ENCODE results near the gene HES7. TPM values are rescaled to one million over a fixed set of nuclear protein-coding genes. Genes with fewer than 3 reads are reported as not detected.

Gene HES7
- total RNA-seq, 1 donor from 2014 or later = 0.46 TPM

DNA sequence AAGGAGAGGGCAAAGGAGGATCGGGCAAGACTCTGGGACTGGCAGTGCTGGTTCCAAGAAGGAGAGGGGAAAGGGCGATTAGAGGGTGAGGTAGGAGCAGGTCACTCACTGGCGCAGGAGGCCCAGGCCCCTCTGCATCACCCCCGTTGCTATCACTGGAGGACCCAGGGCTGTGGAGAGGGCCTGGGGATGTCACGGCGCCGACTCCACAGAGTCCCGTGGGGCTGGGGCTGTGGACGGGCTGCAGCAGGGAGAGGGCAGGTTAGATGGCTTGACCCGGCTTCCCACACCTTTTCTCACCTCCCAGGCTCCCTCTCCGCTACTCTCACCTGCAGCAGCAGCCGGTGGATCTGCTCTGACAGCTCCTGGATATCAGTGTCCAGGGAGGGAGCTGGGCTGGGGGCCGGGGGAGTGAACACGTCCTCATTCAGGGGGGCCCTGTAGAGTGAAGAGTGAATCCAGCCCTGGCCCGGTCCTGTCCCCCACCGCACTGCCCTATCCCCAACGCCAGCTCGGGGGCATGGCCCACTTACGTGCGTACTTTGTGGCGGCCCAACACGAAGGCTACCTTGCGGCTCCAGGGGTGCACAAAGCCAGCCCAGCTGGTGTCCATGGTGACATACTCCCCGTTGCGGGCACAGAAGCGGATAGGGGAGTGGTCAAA lies 23.4 kb upstream of the HES7 start:
- Mint-ChIP-seq H3K4me3 (no peak overlapping the region), H3K27me3 (peaks cover 4% of the 10 kb centered on the region), H3K27ac (no peak overlapping the region), H3K9me3 (no peaks in the 10 kb centered on the region), H3K4me1 (ENCODE audit: unreplicated experiment) (peaks cover under 1% of the 10 kb centered on the region), H3K36me3 (no peaks in the 10 kb centered on the region)
- DNase-seq (ENCODE audit: extremely low spot score, unreplicated experiment) = no peak
- TF ChIP-seq, protein P1, sequence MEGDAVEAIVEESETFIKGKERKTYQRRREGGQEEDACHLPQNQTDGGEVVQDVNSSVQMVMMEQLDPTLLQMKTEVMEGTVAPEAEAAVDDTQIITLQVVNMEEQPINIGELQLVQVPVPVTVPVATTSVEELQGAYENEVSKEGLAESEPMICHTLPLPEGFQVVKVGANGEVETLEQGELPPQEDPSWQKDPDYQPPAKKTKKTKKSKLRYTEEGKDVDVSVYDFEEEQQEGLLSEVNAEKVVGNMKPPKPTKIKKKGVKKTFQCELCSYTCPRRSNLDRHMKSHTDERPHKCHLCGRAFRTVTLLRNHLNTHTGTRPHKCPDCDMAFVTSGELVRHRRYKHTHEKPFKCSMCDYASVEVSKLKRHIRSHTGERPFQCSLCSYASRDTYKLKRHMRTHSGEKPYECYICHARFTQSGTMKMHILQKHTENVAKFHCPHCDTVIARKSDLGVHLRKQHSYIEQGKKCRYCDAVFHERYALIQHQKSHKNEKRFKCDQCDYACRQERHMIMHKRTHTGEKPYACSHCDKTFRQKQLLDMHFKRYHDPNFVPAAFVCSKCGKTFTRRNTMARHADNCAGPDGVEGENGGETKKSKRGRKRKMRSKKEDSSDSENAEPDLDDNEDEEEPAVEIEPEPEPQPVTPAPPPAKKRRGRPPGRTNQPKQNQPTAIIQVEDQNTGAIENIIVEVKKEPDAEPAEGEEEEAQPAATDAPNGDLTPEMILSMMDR (conservative IDR thresholded peaks at IDR 0.05) = no peak

DNA sequence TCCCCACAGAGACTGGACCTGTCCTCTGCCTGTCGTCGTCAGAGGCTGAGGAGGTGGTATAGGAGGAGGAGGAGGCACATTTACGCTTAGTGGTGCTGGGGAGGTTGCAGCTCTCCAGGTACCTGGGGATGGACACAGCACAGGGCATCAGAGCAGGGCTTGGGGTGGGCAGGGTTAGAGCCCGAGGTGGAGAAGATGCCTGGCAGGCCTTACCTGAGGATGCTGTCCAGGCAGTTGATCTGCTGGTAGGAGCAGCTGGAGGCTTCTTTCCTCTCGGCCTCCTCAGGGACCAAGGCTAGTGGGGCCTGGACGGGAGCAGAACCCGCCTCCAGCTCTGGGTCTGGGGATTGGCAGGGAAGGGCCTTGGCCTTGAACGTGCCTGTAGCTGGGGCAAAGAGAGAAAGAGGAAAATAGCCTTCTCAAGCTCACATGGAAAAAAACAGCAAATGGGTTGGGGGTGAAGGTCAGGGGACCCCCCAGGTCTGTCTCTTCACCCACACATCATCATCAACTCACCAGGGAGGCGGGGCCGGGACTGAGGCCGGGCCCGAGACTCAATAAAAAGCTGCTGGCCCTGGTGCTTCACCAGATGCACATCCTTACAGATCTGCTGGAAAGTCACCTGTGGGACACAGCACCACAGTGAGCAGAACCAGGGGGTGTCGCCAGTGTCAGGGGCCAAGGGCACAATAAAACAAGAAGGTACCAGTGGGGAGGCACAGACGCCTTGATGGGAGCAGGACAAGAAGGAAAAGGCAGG lies 22.7 kb upstream of the HES7 start:
- TF ChIP-seq, protein P1 (conservative IDR thresholded peaks at IDR 0.05) = no peak
- no peak for DNase-seq (ENCODE audit: extremely low spot score, unreplicated experiment)
- Mint-ChIP-seq H3K9me3 (no peaks in the 10 kb centered on the region), H3K36me3 (no peaks in the 10 kb centered on the region), H3K27me3 (peaks cover 1% of the 10 kb centered on the region), H3K4me3 (no peak overlapping the region), H3K27ac (no peak overlapping the region), H3K4me1 (ENCODE audit: unreplicated experiment) (no peaks in the 10 kb centered on the region)

GRCh38 chr17:8145811-8146210 lies 21.9 kb upstream of the HES7 start:
- H3K4me1 Mint-ChIP-seq (ENCODE audit: unreplicated experiment) = no peaks in the 10 kb centered on the region
- H3K4me3 Mint-ChIP-seq = no peak overlapping the region
- H3K36me3 Mint-ChIP-seq = no peaks in the 10 kb centered on the region
- H3K9me3 Mint-ChIP-seq = no peaks in the 10 kb centered on the region
- no peak overlapping the region for H3K27ac Mint-ChIP-seq
- DNase-seq (ENCODE audit: extremely low spot score, unreplicated experiment) = no peak
- no peaks in the 10 kb centered on the region for H3K27me3 Mint-ChIP-seq
- TF ChIP-seq, protein P1 (conservative IDR thresholded peaks at IDR 0.05) = no peak

- Mint-ChIP-seq H3K27me3 (no peaks in the 10 kb centered on the region), H3K4me3 (no peak overlapping the region), H3K9me3 (no peaks in the 10 kb centered on the region), H3K36me3 (no peaks in the 10 kb centered on the region), H3K27ac (no peak overlapping the region), H3K4me1 (ENCODE audit: unreplicated experiment) (no peaks in the 10 kb centered on the region)
- DNase-seq (ENCODE audit: extremely low spot score, unreplicated experiment) = no peak
- TF ChIP-seq, protein P1 (conservative IDR thresholded peaks at IDR 0.05) = no peak
Measured at GRCh38 chr17:8144401-8145231, 20.7 kb upstream of the HES7 start.

- DNase-seq (ENCODE audit: extremely low spot score, unreplicated experiment) = peak; percentile 64
- Mint-ChIP-seq H3K36me3 (no peaks in the 10 kb centered on the region), H3K4me3 (no peak overlapping the region), H3K27me3 (no peaks in the 10 kb centered on the region), H3K4me1 (ENCODE audit: unreplicated experiment) (no peaks in the 10 kb centered on the region), H3K9me3 (no peaks in the 10 kb centered on the region), H3K27ac (no peak overlapping the region)
- TF ChIP-seq, protein P1 (conservative IDR thresholded peaks at IDR 0.05) = no peak
Measured at GRCh38 chr17:8143581-8144400, 19.9 kb upstream of the HES7 start.

All from type B pancreatic cell (in vitro differentiated cells).